ENCODE results near the gene PGAP3.
A peak's percentile ranks its signal among the peaks of the same experiment; 100 is the strongest.

PGAP3 gene

GRCh38 chr17:39660397-39661385 is 27.2 kb downstream of the PGAP3 start:
- DNase-seq (ENCODE audit: low spot score) = no peak

- DNase-seq (ENCODE audit: low spot score) = no peak
Observed at GRCh38 chr17:39660011-39660360, 27.9 kb downstream of the PGAP3 start.

- DNase-seq (ENCODE audit: low spot score) = peak; percentile 51
Observed at GRCh38 chr17:39659279-39660010, 28.4 kb downstream of the PGAP3 start.

GRCh38 chr17:39658760-39659159 is 29.1 kb downstream of the PGAP3 start:
- no peak for DNase-seq (ENCODE audit: low spot score)

- DNase-seq (ENCODE audit: low spot score) = no peak
Observed at GRCh38 chr17:39658346-39658745, 29.5 kb downstream of the PGAP3 start.

- no peak for DNase-seq (ENCODE audit: low spot score)
Observed at GRCh38 chr17:39655105-39655504, 32.8 kb downstream of the PGAP3 start.

GRCh38 chr17:39653662-39654331 is 34.1 kb downstream of the PGAP3 start:
- peak; percentile 81 for DNase-seq (ENCODE audit: low spot score)

GRCh38 chr17:39653316-39653661 is 34.6 kb downstream of the PGAP3 start:
- DNase-seq (ENCODE audit: low spot score) = no peak

GRCh38 chr17:39652587-39653315 is 35.1 kb downstream of the PGAP3 start:
- peak; percentile 92 for DNase-seq (ENCODE audit: low spot score)

GRCh38 chr17:39651923-39652586 is 35.8 kb downstream of the PGAP3 start:
- peak; percentile 31 for DNase-seq (ENCODE audit: low spot score)

- no peak for DNase-seq (ENCODE audit: low spot score)
Observed at GRCh38 chr17:39650121-39650579, 37.7 kb downstream of the PGAP3 start.

- DNase-seq (ENCODE audit: low spot score) = no peak
Observed at GRCh38 chr17:39648616-39649366, 39.1 kb downstream of the PGAP3 start.

- DNase-seq (ENCODE audit: low spot score) = no peak
Observed at GRCh38 chr17:39647256-39647655, 40.6 kb downstream of the PGAP3 start.

- DNase-seq (ENCODE audit: low spot score) = no peak
Observed at GRCh38 chr17:39643271-39643670, 44.6 kb downstream of the PGAP3 start.

GRCh38 chr17:39642291-39643074 is 45.4 kb downstream of the PGAP3 start:
- DNase-seq (ENCODE audit: low spot score) = no peak

GRCh38 chr17:39641883-39642282 is 46.0 kb downstream of the PGAP3 start:
- no peak for DNase-seq (ENCODE audit: low spot score)

- DNase-seq (ENCODE audit: low spot score) = no peak
Observed at GRCh38 chr17:39641097-39641496, 46.8 kb downstream of the PGAP3 start.

- DNase-seq (ENCODE audit: low spot score) = no peak
Observed at GRCh38 chr17:39640591-39641031, 47.2 kb downstream of the PGAP3 start.

GRCh38 chr17:39639566-39640458 is 48.0 kb downstream of the PGAP3 start:
- no peak for DNase-seq (ENCODE audit: low spot score)

Data from pons (tissue), 1 donor.